Measurements from ENCODE around the gene ADAM8.
"Not testable (repeated sequence)": the region's sequence is repeated elsewhere in the genome, so short reads cannot be mapped to it uniquely, and the experiment has no call there.

Gene ADAM8

GRCh38 chr10:133276435-133277201 lies at the start of gene ADAM8:
Gene ADAM8, minus strand, starts transcription at chr10:133276868. Its CDS starts 51 bp downstream, at chr10:133276817.
- no peak for DNase-seq

- DNase-seq: no peak
These were observed 49.5 kb upstream of the ADAM8 start for GRCh38 chr10:133326223-133326551.

GRCh38 chr10:133325440-133326222 lies 49.0 kb upstream of the ADAM8 start:
- DNase-seq: no peak

- DNase-seq: no peak
These were observed 48.2 kb upstream of the ADAM8 start for GRCh38 chr10:133324857-133325260.

- DNase-seq: no peak
These were observed 47.6 kb upstream of the ADAM8 start for GRCh38 chr10:133324198-133324792.

- not testable (repeated sequence) for DNase-seq
These were observed 45.5 kb upstream of the ADAM8 start for GRCh38 chr10:133322064-133322709.

- not testable (repeated sequence) for DNase-seq
These were observed 44.3 kb upstream of the ADAM8 start for GRCh38 chr10:133320852-133321422.

GRCh38 chr10:133318494-133319127 lies 41.9 kb upstream of the ADAM8 start:
- DNase-seq: no peak

- no peak for DNase-seq
These were observed 40.1 kb upstream of the ADAM8 start for GRCh38 chr10:133316732-133317131.

- no peak for DNase-seq
These were observed 39.6 kb upstream of the ADAM8 start for GRCh38 chr10:133316266-133316665.

- DNase-seq: no peak
These were observed 39.2 kb upstream of the ADAM8 start for GRCh38 chr10:133315847-133316246.

- DNase-seq: no peak
These were observed 38.2 kb upstream of the ADAM8 start for GRCh38 chr10:133314911-133315310.

GRCh38 chr10:133313192-133313591 lies 36.5 kb upstream of the ADAM8 start:
- DNase-seq: no peak

GRCh38 chr10:133312769-133313145 lies 36.1 kb upstream of the ADAM8 start:
- DNase-seq: no peak

GRCh38 chr10:133312016-133312768 lies 35.5 kb upstream of the ADAM8 start:
- DNase-seq: no peak

GRCh38 chr10:133311570-133311969 lies 34.9 kb upstream of the ADAM8 start:
- DNase-seq: no peak

- no peak for DNase-seq
These were observed 34.1 kb upstream of the ADAM8 start for GRCh38 chr10:133310789-133311188.

GRCh38 chr10:133310399-133310755 lies 33.7 kb upstream of the ADAM8 start:
- no peak for DNase-seq

GRCh38 chr10:133309720-133310398 lies 33.2 kb upstream of the ADAM8 start:
- no peak for DNase-seq

- DNase-seq: peak; percentile 93
These were observed 32.5 kb upstream of the ADAM8 start for GRCh38 chr10:133309100-133309719.
